Dendritic cell treated with granulocyte-macrophage colony-stimulating factor and Interleukin-4, amounts not matched to agents 40 ng/mL and 50 ng/mL, for 4 days (primary cell): ENCODE data around the gene UBE2I.

Experiments used
- H3K27ac Mint-ChIP-seq: one replicate; pipeline ENCODE4 v1.8.0; 2022; ENCODE audit warnings: mild to moderate bottlenecking, mixed read lengths
- H3K27me3 Mint-ChIP-seq: one replicate; pipeline ENCODE4 v1.8.0; 2022; ENCODE audit warnings: mild to moderate bottlenecking, mixed read lengths
- H3K36me3 Mint-ChIP-seq: one replicate; pipeline ENCODE4 v1.8.0; 2022; ENCODE audit warnings: low read depth, mixed read lengths
- H3K4me1 Mint-ChIP-seq: one replicate; pipeline ENCODE4 v1.8.0; 2022; ENCODE audit warnings: low read depth, mixed read lengths
- H3K4me3 Mint-ChIP-seq: one replicate; pipeline ENCODE4 v1.8.0; 2022; ENCODE audit warnings: mild to moderate bottlenecking, moderate library complexity, mixed read lengths
- H3K9me3 Mint-ChIP-seq: one replicate; pipeline ENCODE4 v1.8.0; 2022; ENCODE audit warnings: mixed read lengths
- intact Hi-C: fragments of 100-400 bp; cut with micrococcal nuclease; formaldehyde crosslinking; loops from one replicate; pipeline ENCODE4 v1.15.0; 2022

UBE2I gene

GRCh38 chr16:1361685-1362360, 52.4 kb downstream of the UBE2I start:
- Mint-ChIP-seq H3K27me3 (no peaks in the 10 kb centered on the region), H3K4me3 (no peak overlapping the region), H3K27ac (no peak overlapping the region), H3K9me3 (no peaks in the 10 kb centered on the region), H3K4me1 (peaks cover 24% of the 10 kb centered on the region), H3K36me3 (peaks cover 92% of the 10 kb centered on the region)
- intact Hi-C loops: loop anchor here (10.0 kb wide), 1 partner anchor 53 kb away; the partner anchor contains the start of gene UNKL

GRCh38 chr16:1362807-1363206, 53.4 kb downstream of the UBE2I start:
- Mint-ChIP-seq H3K27me3 (no peaks in the 10 kb centered on the region), H3K36me3 (peaks cover 97% of the 10 kb centered on the region), H3K9me3 (no peaks in the 10 kb centered on the region), H3K4me1 (peaks cover 17% of the 10 kb centered on the region), H3K27ac (no peak overlapping the region), H3K4me3 (no peak overlapping the region)
- intact Hi-C loops: loop anchor here (10.0 kb wide), 1 partner anchor 52 kb away; the partner anchor contains the start of gene UNKL

- H3K4me3 Mint-ChIP-seq: no peak overlapping the region
- intact Hi-C loops: loop anchor here (10.0 kb wide), 1 partner anchor 51 kb away; the partner anchor contains the start of gene UNKL
- no peaks in the 10 kb centered on the region for H3K9me3 Mint-ChIP-seq
- peaks cover 99% of the 10 kb centered on the region for H3K36me3 Mint-ChIP-seq
- no peak overlapping the region for H3K27ac Mint-ChIP-seq
- H3K4me1 Mint-ChIP-seq: peaks cover 12% of the 10 kb centered on the region
- no peaks in the 10 kb centered on the region for H3K27me3 Mint-ChIP-seq
Observed at GRCh38 chr16:1363501-1364041, 54.1 kb downstream of the UBE2I start.

GRCh38 chr16:1364510-1364909, 55.1 kb downstream of the UBE2I start:
- Mint-ChIP-seq H3K9me3 (no peaks in the 10 kb centered on the region), H3K36me3 (peaks cover 100% of the 10 kb centered on the region), H3K4me1 (peaks cover 5% of the 10 kb centered on the region), H3K4me3 (no peak overlapping the region), H3K27ac (no peak overlapping the region), H3K27me3 (no peaks in the 10 kb centered on the region)
- intact Hi-C loops: loop anchor here (10.0 kb wide), 1 partner anchor 50 kb away; the partner anchor contains the start of gene UNKL

- no peak overlapping the region for H3K4me3 Mint-ChIP-seq
- H3K4me1 Mint-ChIP-seq: peaks cover 5% of the 10 kb centered on the region
- no peak overlapping the region for H3K27ac Mint-ChIP-seq
- peaks cover 100% of the 10 kb centered on the region for H3K36me3 Mint-ChIP-seq
- H3K9me3 Mint-ChIP-seq: no peaks in the 10 kb centered on the region
- intact Hi-C loops: loop anchor here (10.0 kb wide), 1 partner anchor 49 kb away; the partner anchor contains the start of gene UNKL
- no peaks in the 10 kb centered on the region for H3K27me3 Mint-ChIP-seq
Observed at GRCh38 chr16:1366060-1366711, 56.8 kb downstream of the UBE2I start.

- H3K27ac Mint-ChIP-seq: no peak overlapping the region
- peaks cover 100% of the 10 kb centered on the region for H3K36me3 Mint-ChIP-seq
- H3K4me3 Mint-ChIP-seq: no peak overlapping the region
- peaks cover 5% of the 10 kb centered on the region for H3K4me1 Mint-ChIP-seq
- intact Hi-C loops: loop anchor here (10.0 kb wide), 1 partner anchor 48 kb away; the partner anchor contains the start of gene UNKL
- H3K27me3 Mint-ChIP-seq: no peaks in the 10 kb centered on the region
- no peaks in the 10 kb centered on the region for H3K9me3 Mint-ChIP-seq
Observed at GRCh38 chr16:1366712-1367299, 57.4 kb downstream of the UBE2I start.

GRCh38 chr16:1367486-1368174, 58.2 kb downstream of the UBE2I start:
- Mint-ChIP-seq H3K36me3 (peaks cover 100% of the 10 kb centered on the region), H3K9me3 (no peaks in the 10 kb centered on the region), H3K27ac (no peak overlapping the region), H3K4me1 (peaks cover 5% of the 10 kb centered on the region), H3K27me3 (no peaks in the 10 kb centered on the region), H3K4me3 (no peak overlapping the region)
- intact Hi-C loops: loop anchor here (10.0 kb wide), 1 partner anchor 47 kb away; the partner anchor contains the start of gene UNKL

- H3K36me3 Mint-ChIP-seq: peaks cover 88% of the 10 kb centered on the region
- H3K9me3 Mint-ChIP-seq: no peaks in the 10 kb centered on the region
- no peaks in the 10 kb centered on the region for H3K27me3 Mint-ChIP-seq
- no peak overlapping the region for H3K4me3 Mint-ChIP-seq
- H3K4me1 Mint-ChIP-seq: no peaks in the 10 kb centered on the region
- intact Hi-C loops: no loop called here
- H3K27ac Mint-ChIP-seq: no peak overlapping the region
Observed at GRCh38 chr16:1371054-1371978, 61.9 kb downstream of the UBE2I start.

- Mint-ChIP-seq H3K9me3 (no peaks in the 10 kb centered on the region), H3K27ac (no peak overlapping the region), H3K4me1 (peaks cover under 1% of the 10 kb centered on the region), H3K36me3 (peaks cover 84% of the 10 kb centered on the region), H3K27me3 (no peaks in the 10 kb centered on the region), H3K4me3 (no peak overlapping the region)
- intact Hi-C loops: no loop called here
Observed at GRCh38 chr16:1372292-1372950, 63.0 kb downstream of the UBE2I start.

GRCh38 chr16:1374418-1375297, 65.2 kb downstream of the UBE2I start:
- intact Hi-C loops: no loop called here
- Mint-ChIP-seq H3K36me3 (peaks cover 78% of the 10 kb centered on the region), H3K4me1 (peaks cover 17% of the 10 kb centered on the region), H3K27me3 (no peaks in the 10 kb centered on the region), H3K27ac (no peak overlapping the region), H3K4me3 (no peak overlapping the region), H3K9me3 (no peaks in the 10 kb centered on the region)

- H3K27ac Mint-ChIP-seq: no peak overlapping the region
- H3K27me3 Mint-ChIP-seq: no peaks in the 10 kb centered on the region
- H3K4me3 Mint-ChIP-seq: no peak overlapping the region
- no peaks in the 10 kb centered on the region for H3K9me3 Mint-ChIP-seq
- peaks cover 17% of the 10 kb centered on the region for H3K4me1 Mint-ChIP-seq
- intact Hi-C loops: no loop called here
- H3K36me3 Mint-ChIP-seq: peaks cover 76% of the 10 kb centered on the region
Observed at GRCh38 chr16:1375298-1375640, 65.8 kb downstream of the UBE2I start.
